IPS-20b (cell line): ENCODE measurements around the gene DIDO1.

Source experiments
- H3K27ac ChIP-seq: one replicate; pipeline ENCODE4 v1.5.1; 2013; ENCODE audit warnings: low read length
- H3K27me3 ChIP-seq: 2 replicates; pipeline ENCODE4 v1.6.1; 2013; ENCODE audit warnings: mild to moderate bottlenecking, low read length, inconsistent platforms; ENCODE audit not compliant: insufficient read depth
- H3K36me3 ChIP-seq: 2 replicates; pipeline ENCODE4 v1.6.1; 2013; ENCODE audit warnings: low read depth, mild to moderate bottlenecking, inconsistent platforms, low read length, moderate library complexity; ENCODE audit not compliant: insufficient read depth
- H3K4me1 ChIP-seq: 2 replicates; pipeline ENCODE4 v1.6.1; 2013; ENCODE audit warnings: mild to moderate bottlenecking, control low read depth, inconsistent platforms, low read length, moderate library complexity; ENCODE audit not compliant: insufficient read depth
- H3K4me3 ChIP-seq: 2 replicates; pipeline ENCODE4 v1.5.1; 2013; ENCODE audit warnings: mild to moderate bottlenecking, low read length, inconsistent platforms
- H3K9ac ChIP-seq: 2 replicates; pipeline ENCODE4 v1.6.1; 2013; ENCODE audit warnings: low read depth, mild to moderate bottlenecking, inconsistent platforms, low read length, moderate library complexity
- H3K9me3 ChIP-seq: 2 replicates; pipeline ENCODE4 v1.6.1; 2013; ENCODE audit warnings: mild to moderate bottlenecking, low read depth, low read length, inconsistent platforms; ENCODE audit not compliant: insufficient read depth

Gene DIDO1

GRCh38 chr20:62890444-62890843 is 35.9 kb downstream of the DIDO1 start:
- no peak overlapping the region for H3K27ac ChIP-seq
- H3K36me3 ChIP-seq: peaks cover 92% of the 10 kb centered on the region
- no peaks in the 10 kb centered on the region for H3K4me1 ChIP-seq
- no peaks in the 10 kb centered on the region for H3K27me3 ChIP-seq
- no peak overlapping the region for H3K9ac ChIP-seq
- H3K4me3 ChIP-seq: no peak overlapping the region
- no peaks in the 10 kb centered on the region for H3K9me3 ChIP-seq

DNA sequence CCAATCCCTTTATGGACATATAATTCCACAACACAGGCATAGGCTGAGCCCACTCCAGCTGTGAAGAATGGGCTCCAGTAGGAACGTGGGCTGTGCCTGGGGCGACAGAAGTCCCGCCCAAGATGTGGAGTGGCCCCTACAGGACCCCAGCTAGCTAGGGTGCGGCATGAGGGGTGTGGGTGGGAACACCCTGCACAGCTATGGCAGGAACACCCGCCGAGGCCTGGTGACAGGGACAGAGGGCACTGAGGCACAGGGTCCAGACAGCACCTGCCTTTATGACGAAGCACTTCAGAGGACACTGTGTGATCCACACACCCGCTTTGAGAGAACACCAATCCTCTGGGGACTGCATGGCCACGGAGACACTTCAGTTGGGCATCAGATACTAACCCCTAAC is 36.4 kb downstream of the DIDO1 start:
- Histone ChIP-seq H3K4me3 (no peak overlapping the region), H3K27ac (no peak overlapping the region), H3K36me3 (peaks cover 86% of the 10 kb centered on the region), H3K4me1 (no peaks in the 10 kb centered on the region), H3K9ac (no peak overlapping the region), H3K9me3 (no peaks in the 10 kb centered on the region), H3K27me3 (no peaks in the 10 kb centered on the region)

DNA sequence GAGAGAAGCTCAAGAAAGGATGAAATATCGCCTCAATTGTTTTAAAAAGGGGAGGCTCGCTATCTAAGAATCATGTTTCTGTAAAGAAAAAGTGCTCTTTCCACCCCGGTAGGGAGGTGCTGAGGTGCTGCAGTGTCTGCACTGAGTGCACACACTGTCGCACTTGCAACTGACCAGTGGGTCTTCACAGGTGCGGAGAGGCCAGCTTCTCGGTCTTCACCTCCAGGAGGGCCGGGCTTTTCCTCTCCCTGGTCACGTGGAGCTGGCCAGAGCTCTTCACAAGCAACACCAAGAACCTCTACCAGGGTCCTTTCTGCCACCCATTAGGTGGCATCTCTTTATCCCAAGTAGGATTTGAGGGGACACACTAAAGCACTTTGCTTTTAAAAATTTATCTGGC is 36.9 kb downstream of the DIDO1 start:
- H3K9ac ChIP-seq: no peak overlapping the region
- no peak overlapping the region for H3K27ac ChIP-seq
- H3K4me1 ChIP-seq: no peaks in the 10 kb centered on the region; the same call in 1 of the 2 replicates
- H3K27me3 ChIP-seq: no peaks in the 10 kb centered on the region
- H3K36me3 ChIP-seq: peaks cover 81% of the 10 kb centered on the region
- H3K4me3 ChIP-seq: no peak overlapping the region
- no peaks in the 10 kb centered on the region for H3K9me3 ChIP-seq

GRCh38 chr20:62888910-62889309 is 37.4 kb downstream of the DIDO1 start:
- Histone ChIP-seq H3K4me1 (peaks cover 4% of the 10 kb centered on the region; the same call in 1 of the 2 replicates), H3K27me3 (no peaks in the 10 kb centered on the region), H3K4me3 (no peak overlapping the region), H3K27ac (no peak overlapping the region), H3K9me3 (no peaks in the 10 kb centered on the region), H3K36me3 (peaks cover 76% of the 10 kb centered on the region), H3K9ac (no peak overlapping the region)

DNA sequence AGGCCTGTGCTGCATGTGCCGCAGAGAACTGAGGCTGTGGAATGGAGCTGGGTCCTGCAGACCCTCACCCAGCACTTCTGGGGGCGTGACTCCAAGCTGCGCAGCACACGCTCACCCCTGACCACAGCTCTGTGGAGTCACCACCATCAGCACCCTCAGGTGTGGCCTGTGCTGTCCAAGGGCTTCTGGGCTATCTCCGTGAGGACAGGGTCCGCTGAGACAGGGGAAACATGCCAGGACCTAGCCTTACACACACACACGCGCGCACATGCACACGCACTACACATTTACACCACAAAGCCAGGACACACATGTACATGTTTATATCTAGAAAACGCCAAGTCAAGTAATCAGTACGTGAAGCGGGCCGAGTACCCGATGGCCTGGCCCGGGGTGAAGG is 37.9 kb downstream of the DIDO1 start:
- H3K27ac ChIP-seq: no peak overlapping the region
- peaks cover 4% of the 10 kb centered on the region; the same call in 1 of the 2 replicates for H3K4me1 ChIP-seq
- peaks cover 71% of the 10 kb centered on the region for H3K36me3 ChIP-seq

DNA sequence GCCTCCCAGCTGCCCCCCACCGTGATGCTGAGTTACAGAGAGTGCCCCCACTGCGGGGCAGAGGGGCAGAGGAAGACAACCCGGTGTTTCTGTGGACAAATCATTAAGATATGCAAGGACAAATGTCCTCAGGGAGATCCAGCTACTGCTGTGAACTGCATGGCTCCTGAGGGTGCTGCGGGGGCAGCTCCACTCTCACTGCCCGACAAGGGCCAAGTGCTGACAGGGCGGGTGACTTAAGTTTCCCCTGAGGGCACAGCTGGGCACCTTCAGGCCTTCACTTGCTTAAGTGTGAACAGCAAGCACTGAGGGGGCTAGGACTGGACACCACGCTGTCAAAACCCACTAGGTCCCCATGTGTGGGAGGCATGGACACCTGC is 38.5 kb downstream of the DIDO1 start:
- Histone ChIP-seq H3K27ac (no peak overlapping the region), H3K4me3 (no peak overlapping the region), H3K9me3 (no peaks in the 10 kb centered on the region), H3K27me3 (no peaks in the 10 kb centered on the region), H3K4me1 (peaks cover 4% of the 10 kb centered on the region; the same call in 1 of the 2 replicates), H3K9ac (no peak overlapping the region), H3K36me3 (peaks cover 66% of the 10 kb centered on the region)

More for the DNA sequence above, 37.9 kb downstream of the DIDO1 start:
- Histone ChIP-seq H3K4me3 (no peak overlapping the region), H3K9me3 (no peaks in the 10 kb centered on the region), H3K27me3 (no peaks in the 10 kb centered on the region), H3K9ac (no peak overlapping the region)

DNA sequence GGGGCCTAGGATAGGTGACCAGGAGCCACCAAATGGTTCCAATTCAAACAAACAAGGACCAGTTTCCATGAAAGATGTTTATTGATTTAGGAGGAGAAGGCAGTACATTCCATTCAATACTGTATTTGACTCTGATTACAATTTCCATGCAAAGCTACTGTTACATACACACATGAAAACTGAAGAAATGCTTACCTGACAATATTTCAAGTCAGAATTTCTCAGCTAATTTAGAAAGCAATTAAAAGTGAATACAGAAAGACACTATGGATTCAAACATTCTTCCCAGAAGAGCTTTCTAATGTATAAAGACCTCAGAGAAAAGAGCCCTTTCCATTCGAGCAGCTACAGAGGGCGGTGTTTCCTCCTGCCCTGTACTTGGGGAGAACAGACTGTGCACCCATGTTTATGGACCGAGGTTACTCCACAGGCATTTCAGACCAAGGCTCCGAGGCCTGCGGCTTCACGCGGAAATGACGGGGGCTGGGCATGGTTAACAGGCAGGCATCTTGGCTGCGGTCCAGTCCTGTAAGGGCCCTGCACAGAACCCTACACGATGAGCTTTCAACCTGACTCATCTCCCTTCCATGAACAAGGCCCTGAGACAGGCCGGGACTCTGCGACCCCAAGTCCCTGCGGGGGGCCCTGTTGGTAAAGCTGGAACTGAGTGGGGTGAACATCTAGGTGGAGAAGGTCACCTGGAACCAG is 39.0 kb downstream of the DIDO1 start:
- Histone ChIP-seq H3K9me3 (no peaks in the 10 kb centered on the region), H3K27ac (no peak overlapping the region), H3K27me3 (no peaks in the 10 kb centered on the region), H3K36me3 (peaks cover 61% of the 10 kb centered on the region), H3K4me1 (peaks cover 4% of the 10 kb centered on the region; the same call in 1 of the 2 replicates), H3K9ac (no peak overlapping the region), H3K4me3 (no peak overlapping the region)

GRCh38 chr20:62886709-62887058 is 39.6 kb downstream of the DIDO1 start:
- Histone ChIP-seq H3K9me3 (no peaks in the 10 kb centered on the region), H3K4me1 (peaks cover 4% of the 10 kb centered on the region; the same call in 1 of the 2 replicates), H3K9ac (no peak overlapping the region), H3K36me3 (peaks cover 60% of the 10 kb centered on the region), H3K27ac (no peak overlapping the region), H3K4me3 (no peak overlapping the region), H3K27me3 (no peaks in the 10 kb centered on the region)

DNA sequence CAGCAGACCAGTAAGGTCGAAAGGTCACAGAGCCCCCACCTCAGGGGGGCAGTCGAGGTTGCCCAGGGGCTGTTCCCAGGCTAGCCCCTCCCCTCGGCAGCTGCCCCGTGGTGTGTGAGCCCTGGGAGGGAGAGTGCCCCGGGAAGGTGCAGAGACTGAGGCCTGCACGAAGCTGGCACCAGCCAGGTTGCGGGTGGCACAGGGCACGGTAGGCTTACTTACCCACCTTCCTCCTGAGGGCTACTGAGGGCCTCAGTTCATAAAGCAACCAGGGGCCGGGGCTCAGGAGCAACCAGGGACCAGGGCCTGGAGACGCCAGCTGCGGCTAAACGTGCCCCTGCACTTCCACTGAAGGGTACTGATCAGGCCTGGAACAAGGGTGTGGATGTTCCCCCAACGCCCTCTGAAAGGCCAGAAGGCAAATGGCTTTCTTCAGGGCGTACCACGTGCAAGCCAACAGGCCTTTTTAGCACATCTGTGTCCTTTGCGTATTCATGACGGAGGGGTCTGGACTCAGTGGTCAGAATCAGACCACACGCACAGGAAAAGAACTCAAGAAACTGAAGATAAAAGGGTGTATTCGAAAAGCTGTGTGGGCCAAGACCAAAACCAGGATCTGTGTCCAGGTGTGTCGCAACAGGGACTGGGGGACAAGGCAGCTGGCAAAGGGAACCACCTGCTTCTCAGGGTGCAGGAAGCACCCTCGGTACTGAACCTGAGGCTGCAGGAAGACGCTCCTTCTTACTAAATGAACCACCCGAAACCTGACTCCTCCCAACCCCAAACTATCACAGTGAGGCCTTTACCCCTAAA is 40.2 kb downstream of the DIDO1 start:
- Histone ChIP-seq H3K27ac (no peak overlapping the region), H3K9ac (no peak overlapping the region), H3K36me3 (peaks cover 54% of the 10 kb centered on the region)

DNA sequence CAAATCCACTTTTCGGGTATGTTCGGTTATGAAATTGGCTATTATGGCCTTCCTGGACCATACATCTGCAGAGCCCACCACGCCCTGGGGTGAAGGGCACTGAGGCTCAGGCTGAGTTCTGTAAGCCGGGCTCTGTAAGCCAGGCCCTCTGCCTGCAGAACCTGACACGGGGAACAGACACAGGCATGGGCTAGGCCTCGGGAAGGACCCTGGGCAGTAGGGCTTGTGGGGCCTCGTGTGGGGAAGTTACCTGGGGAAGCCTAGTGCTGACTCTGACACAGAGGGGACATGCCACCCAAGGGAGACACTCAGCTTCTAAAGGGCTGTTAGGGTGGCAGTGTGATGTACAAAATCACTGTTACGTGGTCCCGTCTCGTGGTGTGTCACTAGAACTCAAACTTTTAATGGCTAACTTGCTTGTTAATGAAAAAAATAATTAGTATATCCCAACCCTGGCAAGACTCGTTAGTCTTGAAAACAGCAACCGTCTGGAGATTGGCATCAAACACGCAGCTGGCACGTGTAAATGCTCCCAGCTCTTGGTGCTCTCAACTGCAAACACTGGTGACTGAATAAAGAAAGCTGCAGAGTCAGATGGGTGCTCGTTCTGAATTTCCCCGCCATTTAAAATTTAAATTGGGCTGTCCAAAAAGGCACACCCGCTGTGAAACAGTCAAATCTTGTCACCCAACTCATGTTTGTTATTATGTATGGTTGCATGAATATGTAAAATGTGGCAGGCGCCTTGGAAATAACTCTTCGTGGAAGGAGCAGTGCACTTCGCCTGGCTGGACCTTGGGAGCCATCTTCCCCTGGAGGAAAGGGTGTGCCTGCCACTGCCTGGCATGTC is 41.0 kb downstream of the DIDO1 start:
- H3K27ac ChIP-seq: no peak overlapping the region
- no peaks in the 10 kb centered on the region for H3K27me3 ChIP-seq
- H3K36me3 ChIP-seq: peaks cover 46% of the 10 kb centered on the region
- H3K4me3 ChIP-seq: no peak overlapping the region
- no peak overlapping the region for H3K9ac ChIP-seq
- peaks cover 4% of the 10 kb centered on the region; the same call in 1 of the 2 replicates for H3K4me1 ChIP-seq
- H3K9me3 ChIP-seq: no peaks in the 10 kb centered on the region

More for the DNA sequence above, 40.2 kb downstream of the DIDO1 start:
- Histone ChIP-seq H3K4me1 (peaks cover 4% of the 10 kb centered on the region; the same call in 1 of the 2 replicates), H3K9me3 (no peaks in the 10 kb centered on the region), H3K4me3 (no peak overlapping the region), H3K27me3 (no peaks in the 10 kb centered on the region)

DNA sequence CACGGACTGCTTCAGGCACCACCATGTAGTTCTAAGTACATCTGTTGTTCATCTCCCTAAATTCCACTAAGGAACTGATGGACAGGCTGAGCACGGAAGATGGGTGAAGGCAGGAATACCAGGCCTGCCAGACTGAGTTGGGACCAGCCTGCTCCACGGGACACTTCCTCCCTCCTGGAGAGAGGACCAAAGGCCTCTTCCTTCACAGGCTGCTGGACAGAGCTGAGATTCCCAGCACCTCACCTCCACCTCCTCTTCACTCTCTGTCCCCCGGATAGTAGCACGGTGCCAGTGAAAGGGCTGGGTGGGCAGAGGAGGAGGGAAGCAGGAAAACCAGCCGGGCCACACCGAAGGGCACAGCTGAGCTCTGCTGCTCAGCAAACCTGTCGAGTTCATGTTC is 41.7 kb downstream of the DIDO1 start:
- H3K9ac ChIP-seq: no peak overlapping the region
- H3K27ac ChIP-seq: no peak overlapping the region
- H3K4me3 ChIP-seq: no peak overlapping the region
- H3K9me3 ChIP-seq: no peaks in the 10 kb centered on the region
- peaks cover 4% of the 10 kb centered on the region; the same call in 1 of the 2 replicates for H3K4me1 ChIP-seq
- H3K27me3 ChIP-seq: no peaks in the 10 kb centered on the region
- peaks cover 39% of the 10 kb centered on the region for H3K36me3 ChIP-seq
